ENCODE data around the gene STX2.

Gene STX2

DNA sequence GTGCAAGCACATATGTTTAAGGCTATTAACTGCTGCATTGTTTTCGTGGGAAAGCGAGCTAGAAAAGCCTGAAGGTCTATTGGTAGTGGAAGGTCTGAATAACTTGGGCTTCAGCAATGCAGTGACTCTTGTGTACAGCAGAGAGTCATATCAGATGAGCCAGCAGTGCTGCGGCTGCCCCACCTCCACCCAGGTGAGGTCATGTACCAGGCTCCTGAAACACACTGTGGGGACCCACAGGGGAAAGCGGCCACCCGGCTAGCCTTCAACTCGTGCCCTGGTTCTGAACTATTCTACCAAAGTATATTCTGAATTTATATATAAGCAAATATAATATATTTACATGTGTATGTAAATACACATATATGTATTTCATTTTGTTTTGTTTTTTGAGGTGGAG is 20.1 kb upstream of the STX2 start:
- TF ChIP-seq, protein P1, sequence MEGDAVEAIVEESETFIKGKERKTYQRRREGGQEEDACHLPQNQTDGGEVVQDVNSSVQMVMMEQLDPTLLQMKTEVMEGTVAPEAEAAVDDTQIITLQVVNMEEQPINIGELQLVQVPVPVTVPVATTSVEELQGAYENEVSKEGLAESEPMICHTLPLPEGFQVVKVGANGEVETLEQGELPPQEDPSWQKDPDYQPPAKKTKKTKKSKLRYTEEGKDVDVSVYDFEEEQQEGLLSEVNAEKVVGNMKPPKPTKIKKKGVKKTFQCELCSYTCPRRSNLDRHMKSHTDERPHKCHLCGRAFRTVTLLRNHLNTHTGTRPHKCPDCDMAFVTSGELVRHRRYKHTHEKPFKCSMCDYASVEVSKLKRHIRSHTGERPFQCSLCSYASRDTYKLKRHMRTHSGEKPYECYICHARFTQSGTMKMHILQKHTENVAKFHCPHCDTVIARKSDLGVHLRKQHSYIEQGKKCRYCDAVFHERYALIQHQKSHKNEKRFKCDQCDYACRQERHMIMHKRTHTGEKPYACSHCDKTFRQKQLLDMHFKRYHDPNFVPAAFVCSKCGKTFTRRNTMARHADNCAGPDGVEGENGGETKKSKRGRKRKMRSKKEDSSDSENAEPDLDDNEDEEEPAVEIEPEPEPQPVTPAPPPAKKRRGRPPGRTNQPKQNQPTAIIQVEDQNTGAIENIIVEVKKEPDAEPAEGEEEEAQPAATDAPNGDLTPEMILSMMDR (IDR thresholded peaks at IDR 0.05; ENCODE audit: low read length): no peak
- no peak for TF ChIP-seq EZH2 (optimal IDR thresholded peaks at IDR 0.05; ENCODE audit: low read depth, low read length)
- no peak for TF ChIP-seq EZH2phosphoT487 (IDR thresholded peaks at IDR 0.05; ENCODE audit: low read length)
- H3K27me3 ChIP-seq (replicated peaks; ENCODE audit: insufficient read depth, low read length): no peaks in the 10 kb centered on the region
- no peak overlapping the region for H3K4me3 ChIP-seq (ENCODE audit: low read length)
- H2AFZ ChIP-seq (ENCODE audit: low read length): no peak overlapping the region
- H3K79me2 ChIP-seq (ENCODE audit: low read length): no peaks in the 10 kb centered on the region
- no peak overlapping the region for H3K27ac ChIP-seq (ENCODE audit: low read length)
- H3K4me2 ChIP-seq (ENCODE audit: low read depth, low read length): no peak overlapping the region
- no peak for DNase-seq
- no peaks in the 10 kb centered on the region for H3K4me1 ChIP-seq (ENCODE audit: low read length)
- H3K9me2 ChIP-seq (replicated peaks; ENCODE audit: insufficient read depth, low read length): no peaks in the 10 kb centered on the region
- H3K36me3 ChIP-seq (replicated peaks; ENCODE audit: insufficient read depth, low read length): no peaks in the 10 kb centered on the region
- H3F3A ChIP-seq (ENCODE audit: insufficient read depth, low read length): no peaks in the 10 kb centered on the region
- H4K20me1 ChIP-seq (ENCODE audit: insufficient read depth, low read length): no peaks in the 10 kb centered on the region
- no peaks in the 10 kb centered on the region for H3K9me3 ChIP-seq (replicated peaks; ENCODE audit: insufficient read depth, low read length)
- H3K9ac ChIP-seq (ENCODE audit: low read length): no peak overlapping the region

DNA sequence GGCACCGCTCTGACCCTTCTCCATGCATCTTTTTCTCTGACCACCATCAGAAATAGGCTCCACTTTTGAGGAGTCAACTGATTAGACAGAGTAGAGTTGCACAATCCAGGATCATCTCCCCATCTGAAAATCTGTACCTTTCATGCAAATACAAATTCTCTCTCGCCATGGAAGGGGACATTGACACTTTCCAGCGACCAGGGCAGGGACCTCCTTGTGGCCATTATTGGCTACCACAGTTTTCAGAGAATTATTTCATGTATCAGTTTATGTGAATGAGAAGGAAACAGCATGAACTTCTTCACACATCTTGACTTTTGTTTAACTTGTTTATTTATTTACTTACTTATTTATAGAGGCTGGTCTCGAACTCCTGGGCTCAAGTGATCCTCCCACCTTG is 19.0 kb upstream of the STX2 start:
- no peaks in the 10 kb centered on the region for H3K9me3 ChIP-seq (replicated peaks; ENCODE audit: insufficient read depth, low read length)
- no peaks in the 10 kb centered on the region for H4K20me1 ChIP-seq (ENCODE audit: insufficient read depth, low read length)
- H3K36me3 ChIP-seq (replicated peaks; ENCODE audit: insufficient read depth, low read length): no peaks in the 10 kb centered on the region
- no peak overlapping the region for H3K4me3 ChIP-seq (ENCODE audit: low read length)
- H2AFZ ChIP-seq (ENCODE audit: low read length): no peak overlapping the region
- no peaks in the 10 kb centered on the region for H3K4me1 ChIP-seq (ENCODE audit: low read length)
- TF ChIP-seq, protein P1 (IDR thresholded peaks at IDR 0.05; ENCODE audit: low read length): no peak
- no peak for TF ChIP-seq EZH2phosphoT487 (IDR thresholded peaks at IDR 0.05; ENCODE audit: low read length)
- no peaks in the 10 kb centered on the region for H3F3A ChIP-seq (ENCODE audit: insufficient read depth, low read length)
- H3K27ac ChIP-seq (ENCODE audit: low read length): no peak overlapping the region
- no peaks in the 10 kb centered on the region for H3K9me2 ChIP-seq (replicated peaks; ENCODE audit: insufficient read depth, low read length)
- no peak overlapping the region for H3K9ac ChIP-seq (ENCODE audit: low read length)
- no peak for DNase-seq
- no peak overlapping the region for H3K4me2 ChIP-seq (ENCODE audit: low read depth, low read length)
- no peaks in the 10 kb centered on the region for H3K79me2 ChIP-seq (ENCODE audit: low read length)
- no peaks in the 10 kb centered on the region for H3K27me3 ChIP-seq (replicated peaks; ENCODE audit: insufficient read depth, low read length)

DNA sequence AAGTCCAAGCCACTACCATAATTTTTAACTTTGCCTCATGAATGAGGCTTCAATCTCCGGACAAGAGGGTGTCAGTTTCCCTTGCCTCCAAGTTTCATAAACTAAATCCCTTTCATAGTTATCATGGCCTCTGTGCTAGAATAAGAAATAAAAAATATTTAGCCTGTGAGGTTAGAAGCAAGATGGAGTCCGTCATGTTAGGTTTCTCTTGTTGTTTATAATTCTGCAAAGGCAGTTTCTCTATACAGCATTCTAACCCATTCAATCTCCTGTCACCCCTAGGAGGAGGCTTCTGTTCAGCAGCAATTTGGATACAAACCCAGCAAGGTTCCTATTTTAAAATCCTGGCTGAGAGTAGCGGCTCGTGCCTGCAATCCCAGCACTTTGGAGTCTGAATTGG is 17.0 kb upstream of the STX2 start:
- Histone ChIP-seq H3K9me2 (replicated peaks; ENCODE audit: insufficient read depth, low read length) (no peaks in the 10 kb centered on the region), H3K9me3 (replicated peaks; ENCODE audit: insufficient read depth, low read length) (no peaks in the 10 kb centered on the region), H4K20me1 (ENCODE audit: insufficient read depth, low read length) (no peaks in the 10 kb centered on the region), H3K36me3 (replicated peaks; ENCODE audit: insufficient read depth, low read length) (no peaks in the 10 kb centered on the region), H3K4me3 (ENCODE audit: low read length) (no peak overlapping the region), H3K27ac (ENCODE audit: low read length) (no peak overlapping the region), H3K9ac (ENCODE audit: low read length) (no peak overlapping the region), H3K79me2 (ENCODE audit: low read length) (no peaks in the 10 kb centered on the region), H3F3A (ENCODE audit: insufficient read depth, low read length) (no peaks in the 10 kb centered on the region), H3K27me3 (replicated peaks; ENCODE audit: insufficient read depth, low read length) (no peaks in the 10 kb centered on the region), H2AFZ (ENCODE audit: low read length) (no peak overlapping the region), H3K4me1 (ENCODE audit: low read length) (no peaks in the 10 kb centered on the region), H3K4me2 (ENCODE audit: low read depth, low read length) (no peak overlapping the region)
- TF ChIP-seq, protein P1 (IDR thresholded peaks at IDR 0.05; ENCODE audit: low read length): no peak
- TF ChIP-seq EZH2 (optimal IDR thresholded peaks at IDR 0.05; ENCODE audit: low read depth, low read length) (no peak), EZH2phosphoT487 (IDR thresholded peaks at IDR 0.05; ENCODE audit: low read length) (no peak)
- DNase-seq: no peak
